PFSK-1 (cell line): Measurements from ENCODE around the gene INPP5D.

Experiments used
- FOXP2 ChIP-seq: optimal IDR thresholded peaks from 2 replicates; pipeline ENCODE3; 2011; ENCODE audit warnings: borderline replicate concordance, control low read depth, inconsistent platforms; ENCODE audit not compliant: insufficient read depth; ENCODE audit errors: extremely low read length, extremely low read depth
- POLR2AphosphoS5 ChIP-seq: IDR thresholded peaks from 2 replicates; pipeline ENCODE4 v1.6.1; 2012; ENCODE audit warnings: low read depth, mild to moderate bottlenecking, control low read depth, low read length, moderate library complexity
- SIN3A ChIP-seq: IDR thresholded peaks from 2 replicates; pipeline ENCODE4 v1.6.1; 2012; ENCODE audit warnings: mild to moderate bottlenecking, low read length, moderate library complexity, borderline replicate concordance; ENCODE audit not compliant: insufficient read depth
- TAF1 ChIP-seq: IDR thresholded peaks from 2 replicates; pipeline ENCODE4 v1.6.1; 2012; ENCODE audit warnings: low read length, control low read depth, borderline replicate concordance; ENCODE audit not compliant: insufficient read depth
- TF ChIP-seq, protein P1 (sequence below), 2 experiments: IDR thresholded peaks; 2 replicates each; pipeline versions ENCODE4 v1.6.1 to v1.8.0; 2011 to 2012; ENCODE audit warnings: low read depth in 2 of 2, low read length in 2 of 2, control low read depth in 1 of 2, inconsistent platforms in 1 of 2, mild to moderate bottlenecking in 1 of 2, moderate library complexity in 1 of 2; ENCODE audit not compliant: insufficient read depth in 1 of 2

The INPP5D gene

GRCh38 chr2:233101141-233101540 is 41.0 kb downstream of the INPP5D start:
- TF ChIP-seq FOXP2, result no peak
- TF ChIP-seq POLR2AphosphoS5, result no peak

DNA sequence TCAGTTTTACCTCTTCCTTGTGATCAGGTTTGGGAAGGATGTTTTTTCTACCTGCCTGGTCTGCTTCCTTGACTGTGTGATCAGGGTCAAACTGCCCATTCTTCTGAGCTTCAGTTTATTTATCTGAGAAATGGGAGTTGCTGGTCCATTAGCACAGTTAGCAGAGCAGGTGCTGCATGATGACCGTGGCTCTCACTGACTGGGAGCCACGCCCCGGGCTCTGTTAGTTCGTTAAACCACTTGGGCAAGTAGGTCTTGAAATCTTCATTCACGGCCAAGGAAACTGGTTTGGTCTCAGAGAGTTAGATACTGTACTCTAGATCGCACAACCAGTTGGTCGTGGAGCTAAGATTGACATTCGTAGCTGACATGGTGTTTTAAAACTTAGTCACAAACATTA is 41.7 kb downstream of the INPP5D start:
- no peak for TF ChIP-seq POLR2AphosphoS5
- no peak for TF ChIP-seq FOXP2
- TF ChIP-seq, protein P1, sequence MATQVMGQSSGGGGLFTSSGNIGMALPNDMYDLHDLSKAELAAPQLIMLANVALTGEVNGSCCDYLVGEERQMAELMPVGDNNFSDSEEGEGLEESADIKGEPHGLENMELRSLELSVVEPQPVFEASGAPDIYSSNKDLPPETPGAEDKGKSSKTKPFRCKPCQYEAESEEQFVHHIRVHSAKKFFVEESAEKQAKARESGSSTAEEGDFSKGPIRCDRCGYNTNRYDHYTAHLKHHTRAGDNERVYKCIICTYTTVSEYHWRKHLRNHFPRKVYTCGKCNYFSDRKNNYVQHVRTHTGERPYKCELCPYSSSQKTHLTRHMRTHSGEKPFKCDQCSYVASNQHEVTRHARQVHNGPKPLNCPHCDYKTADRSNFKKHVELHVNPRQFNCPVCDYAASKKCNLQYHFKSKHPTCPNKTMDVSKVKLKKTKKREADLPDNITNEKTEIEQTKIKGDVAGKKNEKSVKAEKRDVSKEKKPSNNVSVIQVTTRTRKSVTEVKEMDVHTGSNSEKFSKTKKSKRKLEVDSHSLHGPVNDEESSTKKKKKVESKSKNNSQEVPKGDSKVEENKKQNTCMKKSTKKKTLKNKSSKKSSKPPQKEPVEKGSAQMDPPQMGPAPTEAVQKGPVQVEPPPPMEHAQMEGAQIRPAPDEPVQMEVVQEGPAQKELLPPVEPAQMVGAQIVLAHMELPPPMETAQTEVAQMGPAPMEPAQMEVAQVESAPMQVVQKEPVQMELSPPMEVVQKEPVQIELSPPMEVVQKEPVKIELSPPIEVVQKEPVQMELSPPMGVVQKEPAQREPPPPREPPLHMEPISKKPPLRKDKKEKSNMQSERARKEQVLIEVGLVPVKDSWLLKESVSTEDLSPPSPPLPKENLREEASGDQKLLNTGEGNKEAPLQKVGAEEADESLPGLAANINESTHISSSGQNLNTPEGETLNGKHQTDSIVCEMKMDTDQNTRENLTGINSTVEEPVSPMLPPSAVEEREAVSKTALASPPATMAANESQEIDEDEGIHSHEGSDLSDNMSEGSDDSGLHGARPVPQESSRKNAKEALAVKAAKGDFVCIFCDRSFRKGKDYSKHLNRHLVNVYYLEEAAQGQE (IDR thresholded peaks at IDR 0.05; ENCODE audit: insufficient read depth in 1 of 2, low read depth in 2 of 2, low read length in 2 of 2), result no peak

- TF ChIP-seq FOXP2 (no peak), TAF1 (no peak), POLR2AphosphoS5 (no peak), SIN3A (no peak)
- TF ChIP-seq, protein P1 (IDR thresholded peaks at IDR 0.05; ENCODE audit: insufficient read depth in 1 of 2, low read depth in 2 of 2, low read length in 2 of 2), result no peak
Observed at GRCh38 chr2:233105156-233105895, 45.2 kb downstream of the INPP5D start.

- no peak for TF ChIP-seq FOXP2
- TF ChIP-seq, protein P1 (IDR thresholded peaks at IDR 0.05; ENCODE audit: insufficient read depth in 1 of 2, low read depth in 2 of 2, low read length in 2 of 2), result no peak
- TF ChIP-seq SIN3A, result no peak
- no peak for TF ChIP-seq POLR2AphosphoS5
- TF ChIP-seq TAF1, result no peak
Observed at GRCh38 chr2:233105930-233106329, 45.8 kb downstream of the INPP5D start.

- TF ChIP-seq FOXP2 (no peak), TAF1 (no peak), SIN3A (no peak), POLR2AphosphoS5 (no peak)
- TF ChIP-seq, protein P1 (IDR thresholded peaks at IDR 0.05; ENCODE audit: insufficient read depth in 1 of 2, low read depth in 2 of 2, low read length in 2 of 2), result no peak
Observed at GRCh38 chr2:233107011-233107410, 46.9 kb downstream of the INPP5D start.
